HG02981 (cell line): ENCODE results near the gene CTU1.
"Not testable (repeated sequence)": the region's sequence is repeated elsewhere in the genome, so short reads cannot be mapped to it uniquely, and the experiment has no call there.

ENCODE experiments used
- ATAC-seq: cut with Tn5 transposase; IDR thresholded peaks from one replicate; pipeline ENCODE4 v1.9.1; 2021; ENCODE audit warnings: mild to moderate bottlenecking, moderate library complexity; ENCODE audit not compliant: unreplicated experiment

CTU1 gene

DNA sequence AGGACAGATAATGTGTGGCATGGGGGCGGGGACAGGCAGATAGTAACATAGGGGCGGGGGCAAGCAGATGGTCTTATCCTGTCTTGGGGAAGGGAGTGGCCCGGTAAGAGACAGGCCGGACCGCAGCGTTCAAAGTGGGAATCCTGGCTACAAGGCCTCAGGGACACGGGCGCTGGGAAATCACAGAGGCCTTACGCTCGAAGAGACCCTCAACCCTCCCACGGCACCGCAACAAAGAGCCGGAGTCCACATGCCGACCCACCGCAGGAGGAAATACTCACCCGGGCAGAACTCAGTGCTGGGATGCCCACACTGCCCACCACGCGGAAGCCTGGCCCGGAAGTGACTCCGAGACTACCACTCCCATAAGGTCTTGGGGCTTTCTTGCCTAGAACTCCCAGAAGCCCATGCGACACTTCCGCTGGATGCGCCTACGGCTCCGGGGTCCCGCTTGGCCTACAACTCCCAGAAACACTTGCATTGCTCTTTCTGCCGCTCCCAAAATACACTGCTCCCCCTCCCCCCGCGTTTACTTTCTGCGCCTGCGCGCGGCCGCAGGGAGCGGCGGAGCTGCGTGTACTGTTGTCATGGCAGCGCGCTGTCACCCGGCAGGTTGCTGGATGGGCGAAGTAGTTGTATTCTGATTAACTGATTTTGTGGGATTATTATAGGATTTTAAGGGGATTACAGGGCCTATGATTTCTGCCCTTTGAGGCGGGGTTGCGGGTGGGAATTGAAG lies at the start of gene CTU1:
CTU1 (minus strand) TSS at position 344 of the 739 bp plus-strand sequence. CDS start 3,840 bp downstream, outside the sequence.
- ATAC-seq: peak; percentile 97

DNA sequence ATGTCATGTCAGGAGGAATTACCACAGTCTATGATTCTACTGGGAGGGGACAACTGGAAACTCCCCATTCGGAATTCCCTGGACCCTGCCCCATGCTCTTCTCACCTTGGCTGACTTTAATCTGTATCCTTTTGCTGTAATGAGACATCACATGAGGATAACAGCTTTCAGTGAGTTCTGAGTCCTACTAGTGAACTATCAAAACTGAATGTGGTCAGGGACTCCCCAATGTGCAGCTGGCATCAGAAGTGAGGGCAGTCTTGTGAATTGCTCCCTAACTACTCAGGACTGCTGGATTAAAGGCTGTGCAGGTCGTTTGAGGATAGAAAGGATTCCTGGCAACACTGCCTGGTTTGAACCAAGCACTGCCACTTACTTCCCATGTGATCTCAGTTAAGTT lies 49.1 kb upstream of the CTU1 start:
- no peak for ATAC-seq

DNA sequence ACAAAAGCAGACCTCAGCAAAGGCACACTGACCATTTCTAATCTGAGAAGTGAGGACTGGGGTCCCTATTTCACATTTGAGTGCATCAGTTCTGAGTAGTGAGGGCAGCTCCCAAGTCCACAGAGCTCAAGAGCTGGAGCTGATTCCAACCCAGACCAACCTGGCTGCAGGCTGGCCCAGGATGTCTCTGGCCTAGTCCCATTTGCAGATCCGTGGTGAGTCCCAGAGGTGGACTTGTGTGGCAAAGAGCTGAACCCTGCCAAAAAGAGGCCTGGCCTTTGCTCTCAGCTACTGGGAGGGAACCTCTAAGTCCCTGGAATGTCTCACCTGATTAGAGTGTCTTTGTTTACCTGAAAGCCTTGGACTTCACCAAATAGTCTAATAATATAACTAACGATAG lies 48.5 kb upstream of the CTU1 start:
- ATAC-seq: no peak

DNA sequence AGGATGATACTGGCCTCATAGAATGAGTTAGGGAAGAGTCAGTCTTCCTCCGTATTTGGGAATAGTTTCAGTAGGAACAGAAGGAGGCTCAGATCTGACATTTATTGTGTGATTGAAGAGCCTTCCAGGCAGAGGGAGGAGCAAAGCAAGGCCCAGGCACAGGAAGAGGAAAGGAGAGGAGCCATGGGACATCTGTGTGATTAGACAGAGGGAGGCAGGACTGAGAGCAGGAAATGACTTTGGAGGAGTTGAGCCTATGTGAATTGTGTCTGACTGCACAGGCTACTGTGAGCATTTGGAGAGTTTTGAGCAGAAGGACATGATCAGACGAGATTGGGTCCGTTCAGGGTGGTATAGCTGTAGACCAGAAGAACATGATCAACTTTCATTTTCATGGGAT lies 42.4 kb upstream of the CTU1 start:
- ATAC-seq: no peak

DNA sequence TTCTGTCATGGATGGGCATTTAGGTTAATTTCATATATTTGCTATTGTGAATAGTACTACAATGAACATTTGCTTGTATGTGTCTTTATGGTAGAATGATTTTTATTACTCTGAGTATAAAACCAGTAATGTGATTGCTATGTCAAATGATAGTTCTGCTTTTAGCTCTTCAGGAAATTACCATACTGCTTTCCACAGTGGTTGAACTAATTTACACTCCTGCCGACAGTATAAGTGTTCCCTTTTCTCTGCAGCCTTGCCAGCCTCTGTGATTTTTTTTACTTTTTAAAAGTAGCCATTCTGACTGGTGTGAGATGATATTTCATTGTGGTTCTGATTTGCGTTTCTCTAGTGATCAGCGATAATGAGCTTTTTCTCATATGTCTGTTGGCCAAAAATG lies 40.4 kb upstream of the CTU1 start:
- no peak for ATAC-seq

DNA sequence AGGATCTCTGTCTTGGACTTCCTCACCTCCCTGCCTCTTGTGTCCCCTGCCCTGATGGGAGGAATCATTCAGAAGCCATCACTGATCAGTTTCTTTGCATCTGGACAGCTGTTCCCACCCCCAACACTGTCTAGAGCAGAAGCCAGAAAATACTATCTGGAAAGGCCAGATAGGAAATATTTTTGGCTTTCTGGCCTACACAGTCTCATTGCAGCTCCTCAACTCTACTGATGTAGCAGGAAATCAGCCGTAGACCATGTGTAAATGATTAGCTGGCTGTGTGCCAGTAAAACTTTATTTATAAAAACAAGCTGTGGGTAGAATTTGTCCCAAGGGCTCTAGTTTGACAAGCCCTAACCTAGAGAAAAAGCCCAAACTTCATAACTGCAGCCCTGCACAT lies 39.5 kb upstream of the CTU1 start:
- no peak for ATAC-seq

DNA sequence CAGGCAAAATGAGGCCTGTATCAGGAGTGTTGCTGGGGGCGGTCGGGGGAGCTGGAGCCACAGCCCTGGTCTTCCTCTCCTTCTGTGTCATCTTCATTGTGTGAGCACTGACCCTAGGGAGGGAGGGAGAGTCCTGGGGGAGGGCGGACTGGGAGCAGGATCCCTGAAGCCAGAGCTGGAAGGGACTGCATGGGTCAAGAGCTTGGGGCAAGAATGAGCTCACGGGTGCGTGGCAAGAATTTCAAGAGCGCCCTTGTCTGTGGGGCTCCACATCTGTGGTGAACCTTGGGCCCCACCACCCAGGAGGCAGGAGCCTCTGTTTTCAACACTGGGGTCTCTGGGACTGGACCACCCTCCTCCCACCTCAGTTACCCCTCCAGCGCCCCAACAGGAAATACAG lies 38.5 kb upstream of the CTU1 start:
- ATAC-seq: no peak

DNA sequence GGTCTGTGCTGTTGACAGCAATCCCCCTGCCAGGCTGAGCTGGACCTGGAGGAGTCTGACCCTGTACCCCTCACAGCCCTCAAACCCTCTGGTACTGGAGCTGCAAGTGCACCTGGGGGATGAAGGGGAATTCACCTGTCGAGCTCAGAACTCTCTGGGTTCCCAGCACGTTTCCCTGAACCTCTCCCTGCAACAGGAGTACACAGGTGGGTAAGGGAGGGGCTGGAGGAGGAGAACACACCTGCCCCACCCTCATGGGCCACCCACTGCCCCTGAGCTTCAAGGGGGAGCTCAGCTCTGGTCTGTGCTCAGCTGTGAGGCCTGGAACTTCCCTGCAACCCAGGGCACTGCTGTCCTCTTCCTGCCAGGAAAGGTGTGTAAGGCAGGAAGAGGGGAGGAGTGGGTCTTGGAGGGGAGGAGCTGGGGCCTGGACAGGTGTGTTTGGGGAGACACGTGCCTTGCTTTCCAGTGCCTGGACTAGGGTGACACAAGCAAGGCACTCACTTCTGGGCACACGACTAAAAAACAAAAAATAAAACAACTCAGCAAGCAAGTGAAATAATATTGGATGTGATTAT lies 37.8 kb upstream of the CTU1 start:
- no peak for ATAC-seq

DNA sequence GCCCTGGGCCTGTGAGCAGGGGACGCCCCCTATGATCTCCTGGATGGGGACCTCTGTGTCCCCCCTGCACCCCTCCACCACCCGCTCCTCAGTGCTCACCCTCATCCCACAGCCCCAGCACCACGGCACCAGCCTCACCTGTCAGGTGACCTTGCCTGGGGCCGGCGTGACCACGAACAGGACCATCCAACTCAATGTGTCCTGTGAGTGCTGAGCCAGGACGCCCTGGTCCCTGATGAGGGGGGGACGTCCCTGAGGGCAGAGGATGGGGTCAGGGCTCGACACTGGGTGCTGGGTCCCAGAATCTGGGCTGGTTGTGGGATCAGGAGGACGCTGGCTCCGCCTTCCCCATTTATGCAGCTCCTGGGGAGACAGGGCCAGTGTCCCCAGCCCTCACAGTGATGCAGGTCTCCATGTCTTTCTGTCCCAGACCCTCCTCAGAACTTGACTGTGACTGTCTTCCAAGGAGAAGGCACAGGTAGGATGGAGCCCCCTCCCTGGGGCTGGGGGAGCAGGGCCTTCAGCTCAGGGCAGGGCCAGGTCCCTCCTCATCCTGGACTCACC lies 36.4 kb upstream of the CTU1 start:
- no peak for ATAC-seq

DNA sequence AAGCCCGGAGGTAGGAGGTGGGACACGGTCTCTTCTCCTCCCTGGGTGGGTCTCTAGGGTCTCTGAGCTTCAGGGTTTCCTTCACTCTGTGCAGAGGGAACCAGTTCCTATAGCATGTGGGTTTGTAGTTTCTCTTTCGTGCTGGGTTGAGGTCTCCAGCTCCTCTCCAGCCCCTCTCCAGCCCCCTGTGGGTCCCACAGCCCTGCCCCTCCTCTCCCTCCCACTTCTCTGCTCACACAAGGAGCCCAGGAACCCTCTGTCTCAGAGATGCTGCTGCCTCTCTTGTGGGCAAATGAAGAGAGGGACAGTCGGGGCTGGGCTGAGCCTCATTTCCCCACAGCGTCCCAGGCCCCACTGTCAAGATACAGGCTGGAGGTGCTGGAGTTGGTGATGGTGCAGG lies 35.3 kb upstream of the CTU1 start:
- ATAC-seq: no peak

DNA sequence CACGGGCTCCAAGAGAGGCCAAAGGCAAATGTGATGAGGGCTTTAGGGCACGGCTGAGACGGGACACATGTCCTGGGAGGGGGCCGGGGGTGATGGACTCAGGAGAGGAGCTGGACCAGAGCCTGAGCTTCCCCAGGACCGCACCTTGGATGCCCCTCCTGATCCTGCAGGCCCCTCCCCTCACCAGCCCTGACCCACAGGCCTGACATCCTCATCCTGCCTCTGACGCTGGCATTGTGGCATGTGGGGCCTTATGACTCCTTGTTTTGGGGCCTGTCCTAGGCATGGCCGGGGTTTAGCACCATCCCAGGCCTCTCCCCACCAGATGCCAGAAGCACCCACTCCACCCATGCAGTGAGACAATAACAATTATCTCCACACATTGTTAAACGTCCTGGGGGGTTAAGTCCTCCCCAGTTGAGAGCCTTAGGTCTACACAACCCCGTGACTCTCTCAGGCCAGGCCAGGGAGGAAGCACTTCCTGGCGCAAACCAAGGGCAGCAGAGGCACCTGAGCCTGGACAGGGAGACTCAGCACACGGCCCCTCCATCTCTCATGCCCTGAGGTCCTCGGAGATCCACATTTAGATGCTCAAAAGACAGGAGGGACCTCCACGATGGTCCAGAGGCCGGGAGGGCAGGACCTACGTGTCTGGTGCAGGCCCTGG lies 34.7 kb upstream of the CTU1 start:
- ATAC-seq: not testable (repeated sequence)

DNA sequence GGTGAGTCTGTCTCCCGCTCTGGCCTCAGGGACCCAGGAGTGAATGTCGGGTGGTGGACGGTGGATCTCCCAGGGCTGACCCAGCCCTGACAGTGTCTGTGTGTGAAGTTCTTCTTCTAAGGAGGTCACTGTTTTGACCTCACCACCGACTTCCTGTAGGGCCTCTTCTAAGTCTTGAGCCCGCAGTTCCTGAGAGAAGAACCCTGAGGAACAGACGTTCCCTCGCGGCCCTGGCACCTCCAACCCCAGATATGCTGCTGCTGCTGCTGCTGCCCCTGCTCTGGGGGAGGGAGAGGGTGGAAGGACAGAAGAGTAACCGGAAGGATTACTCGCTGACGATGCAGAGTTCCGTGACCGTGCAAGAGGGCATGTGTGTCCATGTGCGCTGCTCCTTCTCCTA lies 33.9 kb upstream of the CTU1 start, which contains the start of gene SIGLEC7:
SIGLEC7 (plus strand) TSS at position 183 of the 400 bp plus-strand sequence; CDS start at position 252, 69 bp downstream.
- ATAC-seq: no peak

DNA sequence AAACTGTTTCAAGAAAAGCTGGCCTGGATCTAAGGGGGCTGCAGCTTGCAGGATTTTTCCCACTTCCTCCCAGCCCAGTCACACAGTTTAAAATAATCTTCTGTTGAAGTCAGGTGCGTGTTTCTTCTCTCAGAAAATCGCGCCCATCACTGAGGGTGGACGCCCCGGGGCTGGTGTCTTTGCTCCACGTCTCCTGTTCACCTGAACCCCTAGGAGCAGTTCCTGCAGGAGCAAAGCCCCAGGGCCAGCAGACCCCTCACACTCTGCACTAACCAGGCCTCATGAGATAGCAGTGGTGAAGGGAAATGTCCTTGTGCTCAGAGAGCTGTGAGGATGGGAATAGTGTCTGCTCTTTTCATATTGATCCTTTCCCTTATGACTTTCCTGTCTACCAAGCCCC lies 33.0 kb upstream of the CTU1 start:
- ATAC-seq: no peak

DNA sequence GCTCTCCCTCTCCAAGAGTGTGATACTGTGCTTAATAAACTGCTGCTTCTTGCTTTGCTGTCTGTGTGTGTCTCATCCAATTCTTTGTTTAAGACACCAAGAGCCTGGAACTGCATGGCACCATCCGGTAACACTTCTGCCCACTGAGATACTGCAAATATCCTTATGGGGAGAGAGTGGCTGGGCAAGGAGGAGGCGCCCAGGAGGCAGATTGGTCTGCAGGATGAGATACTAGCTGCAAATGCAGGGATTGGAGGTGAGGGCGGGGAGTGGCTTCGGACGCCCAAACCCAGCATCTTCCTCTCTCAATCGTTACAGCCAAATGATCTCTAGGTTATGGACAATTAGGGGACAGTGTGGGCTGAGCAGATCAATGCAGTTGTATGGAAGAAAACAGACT lies 32.2 kb upstream of the CTU1 start:
- no peak for ATAC-seq

DNA sequence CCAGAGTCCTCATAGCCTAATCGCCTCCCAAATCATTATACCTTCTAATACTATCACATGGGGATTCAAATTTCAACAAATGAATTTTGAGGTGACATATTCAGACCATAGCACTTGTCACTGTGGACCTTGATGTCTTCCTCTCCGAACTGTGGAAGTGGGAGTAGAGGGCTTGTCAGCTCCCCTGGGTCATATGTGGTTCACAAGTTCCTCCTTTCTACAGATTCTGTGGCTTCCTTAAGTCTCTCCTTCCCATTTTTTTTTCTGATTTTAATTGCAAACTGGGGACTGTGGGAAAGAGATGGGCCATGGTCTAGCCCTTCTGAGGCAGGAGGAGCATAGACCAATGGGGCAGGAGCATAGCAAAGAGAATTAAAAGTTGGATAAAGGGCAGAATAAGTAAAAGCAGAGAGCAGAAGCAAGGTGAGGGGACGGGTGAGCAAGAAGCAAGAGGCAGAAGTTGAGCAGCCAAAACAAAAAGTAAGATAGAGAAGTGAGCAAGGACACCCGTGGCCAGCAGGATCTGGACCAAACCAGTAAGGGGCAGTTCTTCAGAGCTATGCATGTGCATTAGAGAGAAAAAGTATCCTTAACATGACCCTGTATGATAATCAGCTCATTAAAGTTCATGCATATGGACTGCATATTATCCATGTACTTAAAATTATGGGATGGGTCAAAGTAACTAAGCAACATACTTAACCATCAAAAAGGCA lies 31.2 kb upstream of the CTU1 start:
- no peak for ATAC-seq

DNA sequence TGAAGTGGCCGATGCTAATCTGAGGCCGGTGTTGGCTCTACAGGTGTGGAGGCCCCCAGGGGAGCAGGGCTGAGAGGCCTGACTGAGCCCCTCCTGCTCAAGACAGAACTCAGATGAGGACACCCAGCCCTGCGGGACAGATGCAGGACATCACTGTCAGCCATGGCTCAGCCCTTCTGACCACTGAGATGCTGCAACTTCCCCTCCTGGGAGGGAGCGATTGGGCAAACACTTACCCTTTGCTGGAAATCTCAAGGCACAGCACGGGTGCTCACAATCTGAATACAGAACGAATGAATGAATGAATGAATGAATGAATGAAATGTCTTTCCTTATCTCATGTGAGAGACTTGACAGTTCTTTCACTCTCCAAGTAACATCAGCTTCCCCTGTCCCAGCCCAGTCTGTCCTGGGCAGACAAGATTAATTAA lies 30.4 kb upstream of the CTU1 start:
- ATAC-seq: no peak

DNA sequence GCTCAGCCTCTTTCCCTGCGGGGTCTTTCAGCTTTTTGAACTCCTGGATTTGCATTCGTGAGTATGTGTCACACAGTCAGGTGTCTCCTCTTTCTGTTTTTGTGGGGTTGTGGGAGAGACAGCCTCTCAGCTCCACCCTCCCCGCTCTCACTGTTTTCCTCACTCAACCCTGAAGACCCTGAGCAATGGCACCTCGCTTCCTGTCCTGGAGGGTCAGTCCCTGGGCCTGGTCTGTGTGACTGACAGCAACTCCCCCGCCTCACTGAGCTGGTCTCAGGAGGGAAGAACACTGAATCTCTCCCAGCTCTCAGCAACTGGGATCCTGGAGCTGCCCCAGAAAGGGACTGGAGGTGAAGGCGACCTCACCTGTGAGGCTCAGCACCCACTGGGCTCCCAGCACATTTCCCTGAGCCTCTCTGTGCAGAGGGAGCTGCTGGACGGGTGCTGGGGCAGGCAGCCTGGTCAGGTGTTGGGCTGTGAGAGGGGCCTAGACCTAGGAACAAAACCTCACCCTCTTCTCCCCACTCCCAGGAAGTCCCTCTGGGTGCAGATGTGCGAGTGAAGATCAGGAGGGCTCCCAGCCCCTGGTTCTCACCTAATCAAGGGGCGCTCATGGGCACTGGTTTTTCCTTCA lies 29.7 kb upstream of the CTU1 start:
- no peak for ATAC-seq

DNA sequence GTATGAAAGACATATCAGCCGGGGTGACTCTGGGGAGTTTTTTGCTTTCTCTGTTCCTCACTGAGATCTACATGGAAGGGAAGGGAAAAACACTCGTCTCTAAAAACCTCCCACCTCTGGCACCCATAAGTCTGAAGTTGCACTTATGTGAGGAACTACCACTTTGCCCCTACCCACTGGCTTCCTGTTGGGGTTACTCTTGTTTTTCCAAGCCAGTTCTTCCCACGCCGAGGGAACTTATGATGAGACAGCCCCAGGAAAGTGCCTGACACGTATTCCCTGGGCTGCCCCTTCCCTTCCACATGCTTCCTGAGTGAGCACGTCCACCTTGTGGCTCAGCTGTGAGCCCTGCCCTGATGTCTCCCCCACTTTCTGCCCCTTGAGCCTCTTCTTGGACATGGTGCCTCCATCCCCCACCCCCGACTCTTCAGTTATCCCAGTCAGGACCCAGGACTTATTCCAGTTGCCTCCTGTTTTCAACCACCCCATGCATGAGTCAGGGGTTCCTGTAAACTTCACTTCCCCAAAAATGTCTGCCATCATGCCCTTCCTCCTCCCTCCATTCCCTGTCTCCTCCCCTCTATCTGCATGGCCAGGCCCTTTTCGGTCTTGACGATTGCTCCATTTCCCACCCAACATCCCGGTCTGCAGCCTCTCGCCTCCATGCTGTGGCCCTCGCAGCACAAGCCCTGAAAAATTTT lies 28.8 kb upstream of the CTU1 start:
- ATAC-seq: no peak

DNA sequence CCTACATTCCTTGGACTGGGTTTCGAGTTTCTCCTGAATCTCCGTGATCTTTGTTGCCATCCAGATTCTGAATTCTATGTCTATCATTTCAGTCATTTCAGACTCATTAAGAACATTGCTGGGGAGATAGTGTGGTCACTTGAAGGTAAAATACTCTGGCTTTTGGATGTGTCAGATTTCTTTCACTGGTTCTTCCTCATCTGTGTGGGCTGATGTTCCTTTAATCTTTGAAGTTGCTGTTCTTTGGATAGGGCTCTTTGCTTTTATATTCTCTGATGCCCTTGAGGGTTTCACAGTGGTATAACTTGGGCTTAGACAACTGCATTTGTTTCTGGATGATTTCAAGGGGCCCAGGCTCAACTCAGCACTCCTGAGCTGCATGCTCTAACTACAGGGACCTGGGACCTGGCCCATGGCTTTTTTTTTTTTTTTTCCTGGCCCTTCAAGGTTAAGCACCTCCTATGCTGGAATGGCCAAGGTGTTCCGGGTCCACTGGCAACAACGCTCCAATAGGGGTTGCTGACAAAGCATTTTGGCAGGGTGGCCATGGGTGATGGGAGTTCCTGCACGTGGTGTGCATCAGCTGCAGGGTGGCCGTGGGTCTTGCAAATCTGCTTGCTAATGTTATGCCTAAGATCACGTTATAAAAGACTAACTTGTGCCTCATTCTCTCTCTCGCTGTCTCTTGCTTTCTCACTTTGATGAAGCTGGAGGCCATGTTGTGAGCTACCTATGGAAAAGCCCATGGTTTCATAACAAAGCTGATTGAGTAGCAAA lies 28.0 kb upstream of the CTU1 start:
- ATAC-seq: no peak
